HCT116 (cell line): ENCODE results near the gene CIT. TPM values are rescaled to one million over a fixed set of nuclear protein-coding genes. Genes with fewer than 3 reads are reported as not detected.

Experiments used
- ATAC-seq: fragments of 200-7000 bp; cut with Tn5 transposase; 2 replicates; pipeline ENCODE4 v1.9.1; 2020; ENCODE audit warnings: mild to moderate bottlenecking, moderate library complexity
- BruUV-seq: library from RNA; stranded (reverse); fragments of 400-500 nt; replicated peaks from 2 replicates; lab custom pipeline; 2021; lab: Mats Ljungman, UMichigan
- CTCF ChIA-PET: fragments of 300-600 bp; sonication (Branson Sonifier 250); formaldehyde crosslinking; loops from one replicate; lab custom pipeline; 2021; ENCODE audit warnings: antibody characterized with exemption; lab: Charles Lee
- POLR2A ChIA-PET: fragments of 300-600, 350-600 bp; sonication (Branson Sonifier 250); formaldehyde crosslinking; loops from one replicate; lab custom pipeline; 2021; ENCODE audit warnings: antibody characterized with exemption; lab: Charles Lee
- RAD21 ChIA-PET, 2 experiments: fragments of 300-600 bp; sonication (Branson Sonifier 250); formaldehyde crosslinking; loops; one replicate each; lab custom pipeline; 2023; ENCODE audit warnings: low total read pairs in 2 of 2; ENCODE audit not compliant: uncharacterized antibody in 2 of 2, unreplicated experiment in 2 of 2, low non-redundant PET in 1 of 2; lab: Charles Lee
- DNase-seq: peaks from one replicate; pipeline ENCODE4 v3.0.0-alpha.2; 2010; ENCODE audit warnings: low read depth, low spot score
- H2AFZ ChIP-seq: fragments of 200-600 bp; shearing (Covaris generic), sonication (generic); 2 replicates; pipeline ENCODE4 v1.6.1; 2017; ENCODE audit warnings: low read depth, mixed run types, mixed read lengths, antibody characterized with exemption, low read length; ENCODE audit not compliant: poor library complexity, severe bottlenecking
- H3K27ac ChIP-seq: 2 replicates; pipeline ENCODE4 v1.5.1; 2012; ENCODE audit warnings: low read depth, low read length
- H3K27me3 ChIP-seq: fragments of 200-600 bp; sonication (generic); 2 replicates; pipeline ENCODE4 v1.6.1; 2016; ENCODE audit warnings: mixed run types, low read length, mixed read lengths; ENCODE audit not compliant: insufficient read depth
- H3K36me3 ChIP-seq, 2 experiments: fragments of 200-500 bp in 1 of 2; fragments of 200-600 bp in 1 of 2; sonication (Bioruptor generic) in 1 of 2; sonication (generic) in 1 of 2; 2 replicates each; pipeline versions ENCODE4 v1.5.1 to v1.6.1; 2014 to 2016; ENCODE audit warnings: low read length in 2 of 2, inconsistent platforms in 1 of 2, mixed read lengths in 1 of 2, mixed run types in 1 of 2; ENCODE audit not compliant: insufficient read depth in 2 of 2, control insufficient read depth in 1 of 2
- H3K4me1 ChIP-seq, 2 experiments: fragments of 200-600 bp in 1 of 2; sonication (generic) in 1 of 2; 2 replicates each; pipeline versions ENCODE4 v1.5.1 to v1.6.1; 2012 to 2017; ENCODE audit warnings: low read length in 2 of 2, inconsistent platforms in 1 of 2, mild to moderate bottlenecking in 1 of 2, mixed read lengths in 1 of 2, mixed run types in 1 of 2, moderate library complexity in 1 of 2; ENCODE audit not compliant: insufficient read depth in 2 of 2, control insufficient read depth in 1 of 2
- H3K4me2 ChIP-seq: fragments of 200-600 bp; sonication (generic); 2 replicates; pipeline ENCODE4 v1.6.1; 2017; ENCODE audit warnings: mixed run types, low read length, mixed read lengths
- H3K4me3 ChIP-seq, 2 experiments: fragments of 200-600 bp in 1 of 2; sonication (generic) in 1 of 2; replicated peaks in 1 of 2; 2 replicates each; pipeline ENCODE4 v1.5.1; 2011 to 2016; ENCODE audit warnings: low read length in 2 of 2, control low read depth in 1 of 2, low read depth in 1 of 2, mild to moderate bottlenecking in 1 of 2, mixed read lengths in 1 of 2, mixed run types in 1 of 2
- H3K79me2 ChIP-seq: fragments of 200-600 bp; sonication (generic); 2 replicates; pipeline ENCODE4 v1.6.1; 2017; ENCODE audit warnings: mild to moderate bottlenecking, mixed run types, low read length, moderate library complexity, mixed read lengths; ENCODE audit not compliant: insufficient read depth
- H3K9ac ChIP-seq: fragments of 200-600 bp; sonication (generic); 2 replicates; pipeline ENCODE4 v1.6.1; 2016; ENCODE audit warnings: low read length, mixed read lengths
- H3K9me2 ChIP-seq: fragments of 200-600 bp; sonication (generic), shearing (Covaris generic); 2 replicates; pipeline ENCODE4 v1.6.1; 2017; ENCODE audit warnings: mixed run types, mild to moderate bottlenecking, moderate library complexity; ENCODE audit not compliant: insufficient read depth
- H3K9me3 ChIP-seq, 2 experiments: fragments of 200-500 bp in 1 of 2; fragments of 200-600 bp in 1 of 2; sonication (Bioruptor generic) in 1 of 2; sonication (generic) in 1 of 2; 2 replicates each; pipeline ENCODE4 v1.6.1; 2014 to 2017; ENCODE audit warnings: low read length in 2 of 2, mixed read lengths in 2 of 2, inconsistent platforms in 1 of 2, low read depth in 1 of 2, mild to moderate bottlenecking in 1 of 2, mixed run types in 1 of 2, moderate library complexity in 1 of 2; ENCODE audit not compliant: control insufficient read depth in 1 of 2, insufficient read depth in 1 of 2
- H4K20me1 ChIP-seq: fragments of 200-600 bp; sonication (generic), shearing (Covaris generic); 2 replicates; pipeline ENCODE4 v1.6.1; 2017; ENCODE audit warnings: mixed run types, mild to moderate bottlenecking, moderate library complexity; ENCODE audit not compliant: insufficient read depth
- CBX3 ChIP-seq: IDR thresholded peaks from 2 replicates; pipeline ENCODE4 v1.6.1; 2012; ENCODE audit warnings: low read depth
- CEBPB ChIP-seq: IDR thresholded peaks from 2 replicates; pipeline ENCODE4 v1.6.1; 2012; ENCODE audit warnings: low read depth
- EGR1 ChIP-seq: IDR thresholded peaks from 2 replicates; pipeline ENCODE4 v1.6.1; 2012; ENCODE audit warnings: low read depth
- EZH2 ChIP-seq: fragments of 200-600 bp; sonication (generic); IDR thresholded peaks from 2 replicates; pipeline ENCODE4 v1.6.1; 2017; ENCODE audit warnings: antibody characterized with exemption, mixed run types
- FOSL1 ChIP-seq: IDR thresholded peaks from 2 replicates; pipeline ENCODE4 v1.6.1; 2012; ENCODE audit warnings: low read depth
- JUND ChIP-seq: IDR thresholded peaks from 2 replicates; pipeline ENCODE4 v1.6.1; 2012
- MAX ChIP-seq: IDR thresholded peaks from 2 replicates; pipeline ENCODE4 v1.6.1; 2012
- SP1 ChIP-seq: IDR thresholded peaks from 2 replicates; pipeline ENCODE4 v1.6.1; 2012; ENCODE audit warnings: low read depth
- intact Hi-C: fragments of 100-400 bp; cut with micrococcal nuclease; formaldehyde crosslinking; loops from 2 replicates; pipeline ENCODE4 v1.10.0; 2022
- total RNA-seq: library from RNA; stranded (reverse); gene quantifications from one replicate; pipeline ENCODE4 v1.2.1, GENCODE V29; 2021; ENCODE audit not compliant: unreplicated experiment
- TF ChIP-seq, protein P1 (sequence below): IDR thresholded peaks from 2 replicates; pipeline ENCODE4 v1.6.1; 2012
- TF ChIP-seq, protein P2 (sequence below): IDR thresholded peaks from 2 replicates; pipeline ENCODE4 v1.6.1; 2012; ENCODE audit warnings: low read depth

The CIT gene
- total RNA-seq, 1 experiment from 2014 or later, result 54.2 TPM

DNA sequence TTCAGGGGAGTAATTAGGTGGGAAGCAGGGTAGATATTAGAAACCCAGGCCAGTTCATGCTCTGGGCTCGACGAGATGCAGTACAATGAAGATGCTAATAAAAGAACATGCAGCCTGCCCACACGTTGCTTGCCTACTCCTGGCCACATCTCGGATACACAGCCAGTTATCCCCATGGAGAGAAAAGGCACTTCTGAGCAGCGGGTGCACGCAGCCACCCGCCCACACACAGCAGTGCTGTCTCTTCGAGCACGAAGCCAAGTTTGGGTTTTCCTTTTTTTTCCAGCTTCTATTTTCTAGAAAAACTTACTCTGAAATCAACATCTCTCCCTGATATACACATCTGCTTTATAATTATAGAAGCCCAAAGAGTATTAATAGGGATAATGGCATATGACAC, 85.7 kb downstream of the CIT start:
- Histone ChIP-seq H3K27me3 (no peaks in the 10 kb centered on the region), H3K9me2 (no peaks in the 10 kb centered on the region), H3K4me1 (no peaks in the 10 kb centered on the region), H3K79me2 (peaks cover 9% of the 10 kb centered on the region), H3K9ac (no peak overlapping the region), H3K9me3 (no peaks in the 10 kb centered on the region), H3K27ac (no peak overlapping the region), H4K20me1 (no peaks in the 10 kb centered on the region), H3K4me2 (no peak overlapping the region), H3K4me3 (no peak overlapping the region), H2AFZ (no peak overlapping the region), H3K36me3 (0 out of 4 replicates have a peak, but pooled peaks cover 0 to 3% of the 10 kb centered on the region in 2 experiments)
- intact Hi-C loops, result no loop called here
- CTCF ChIA-PET, result interaction anchor here (1.1 kb wide), 1 partner anchor 11 kb away, joined by 3 read pairs; no protein-coding TSS in a partner anchor
- no TSS peak for BruUV-seq
- POLR2A ChIA-PET, result no interaction called here
- TF ChIP-seq EGR1 (no peak), CBX3 (no peak), CEBPB (no peak), EZH2 (no peak), SP1 (no peak), FOSL1 (no peak), MAX (no peak), JUND (no peak)
- TF ChIP-seq, protein P1, sequence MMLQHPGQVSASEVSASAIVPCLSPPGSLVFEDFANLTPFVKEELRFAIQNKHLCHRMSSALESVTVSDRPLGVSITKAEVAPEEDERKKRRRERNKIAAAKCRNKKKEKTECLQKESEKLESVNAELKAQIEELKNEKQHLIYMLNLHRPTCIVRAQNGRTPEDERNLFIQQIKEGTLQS, result no peak
- TF ChIP-seq, protein P2, sequence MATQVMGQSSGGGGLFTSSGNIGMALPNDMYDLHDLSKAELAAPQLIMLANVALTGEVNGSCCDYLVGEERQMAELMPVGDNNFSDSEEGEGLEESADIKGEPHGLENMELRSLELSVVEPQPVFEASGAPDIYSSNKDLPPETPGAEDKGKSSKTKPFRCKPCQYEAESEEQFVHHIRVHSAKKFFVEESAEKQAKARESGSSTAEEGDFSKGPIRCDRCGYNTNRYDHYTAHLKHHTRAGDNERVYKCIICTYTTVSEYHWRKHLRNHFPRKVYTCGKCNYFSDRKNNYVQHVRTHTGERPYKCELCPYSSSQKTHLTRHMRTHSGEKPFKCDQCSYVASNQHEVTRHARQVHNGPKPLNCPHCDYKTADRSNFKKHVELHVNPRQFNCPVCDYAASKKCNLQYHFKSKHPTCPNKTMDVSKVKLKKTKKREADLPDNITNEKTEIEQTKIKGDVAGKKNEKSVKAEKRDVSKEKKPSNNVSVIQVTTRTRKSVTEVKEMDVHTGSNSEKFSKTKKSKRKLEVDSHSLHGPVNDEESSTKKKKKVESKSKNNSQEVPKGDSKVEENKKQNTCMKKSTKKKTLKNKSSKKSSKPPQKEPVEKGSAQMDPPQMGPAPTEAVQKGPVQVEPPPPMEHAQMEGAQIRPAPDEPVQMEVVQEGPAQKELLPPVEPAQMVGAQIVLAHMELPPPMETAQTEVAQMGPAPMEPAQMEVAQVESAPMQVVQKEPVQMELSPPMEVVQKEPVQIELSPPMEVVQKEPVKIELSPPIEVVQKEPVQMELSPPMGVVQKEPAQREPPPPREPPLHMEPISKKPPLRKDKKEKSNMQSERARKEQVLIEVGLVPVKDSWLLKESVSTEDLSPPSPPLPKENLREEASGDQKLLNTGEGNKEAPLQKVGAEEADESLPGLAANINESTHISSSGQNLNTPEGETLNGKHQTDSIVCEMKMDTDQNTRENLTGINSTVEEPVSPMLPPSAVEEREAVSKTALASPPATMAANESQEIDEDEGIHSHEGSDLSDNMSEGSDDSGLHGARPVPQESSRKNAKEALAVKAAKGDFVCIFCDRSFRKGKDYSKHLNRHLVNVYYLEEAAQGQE, result no peak
- ATAC-seq (no peak), DNase-seq (no peak)
- RAD21 ChIA-PET, result no interaction called here
